ENCODE results near the gene NR2F1.

- TF ChIP-seq CTCF (IDR thresholded peaks at IDR 0.05 in 2 of 3, conservative IDR thresholded peaks at IDR 0.05 in 1 of 3; ENCODE audit: borderline replicate concordance in 1 of 3, insufficient read depth in 1 of 3, low read depth in 2 of 3, low read length in 2 of 3) = no peak
- no peak for TF ChIP-seq ZBTB33 (IDR thresholded peaks at IDR 0.05; ENCODE audit: extremely low read depth, insufficient replicate concordance, low read length)
- no peak for TF ChIP-seq CBX3 (IDR thresholded peaks at IDR 0.05; ENCODE audit: low read depth)
These were observed 33.6 kb downstream of the NR2F1 start for GRCh38 chr5:93616538-93617174.

All from HCT116 (cell line).